Psoas muscle (tissue), 8 donors: ENCODE measurements around the gene UBAP2. TPM values are rescaled to one million over a fixed set of nuclear protein-coding genes. Genes with fewer than 3 reads are reported as not detected.

ENCODE experiments used
- ATAC-seq, 4 donors: fragments of 200-7000 bp; cut with Tn5 transposase; one replicate each; pipeline ENCODE4 v1.9.1; 2020; ENCODE audit warnings: moderate library complexity in 3 of 4, mild to moderate bottlenecking in 2 of 4
- DNase-seq, 2 donors: peaks; one replicate each; pipeline ENCODE4 v3.0.0-alpha.2; 2020
- H3K27ac ChIP-seq: fragments of 200-600 bp; one replicate; pipeline ENCODE4 v1.8.0; 2022
- H3K27me3 ChIP-seq, 3 donors: fragments of 200-600 bp in 1 of 3; one replicate each; pipeline versions ENCODE4 v1.6.1 to v1.8.0; 2013 to 2022; ENCODE audit warnings: low read length in 2 of 3, mild to moderate bottlenecking in 2 of 3, moderate library complexity in 1 of 3; ENCODE audit not compliant: insufficient read depth in 3 of 3
- H3K36me3 ChIP-seq, 2 donors: fragments of 200-600 bp in 1 of 2; one replicate each; pipeline versions ENCODE4 v1.6.1 to v1.8.0; 2013 to 2022; ENCODE audit warnings: low read depth in 1 of 2, mild to moderate bottlenecking in 1 of 2, moderate library complexity in 1 of 2; ENCODE audit not compliant: insufficient read depth in 1 of 2
- H3K4me1 ChIP-seq: fragments of 200-600 bp; one replicate; pipeline ENCODE4 v1.8.0; 2022
- H3K4me3 ChIP-seq: fragments of 200-600 bp; one replicate; pipeline ENCODE4 v1.8.0; 2022; ENCODE audit warnings: mild to moderate bottlenecking
- H3K9me3 ChIP-seq: fragments of 200-600 bp; one replicate; pipeline ENCODE4 v1.8.0; 2022
- WGBS, 3 donors: extraction: QIAGEN DNeasy Blood & Tissue Kit; methylation state at CpG; one replicate each; pipeline versions ENCODE4 v1.1.6 to v1.1.7; 2013; 5-methylcytosine and 5-hydroxymethylcytosine counted together
- intact Hi-C, 2 donors: fragments of 100-400 bp; cut with DNase I; formaldehyde crosslinking; loops; one replicate each; pipeline versions ENCODE4 v1.11.0 to v1.14.2; 2022
- polyA plus RNA-seq, 3 donors: library from polyadenylated mRNA; stranded (reverse); fragments of 200-250 nt; gene quantifications; one replicate each; pipeline ENCODE4 v1.2.3, GENCODE V29; 2013
- total RNA-seq, 4 donors: library from RNA; stranded (reverse); fragmentation: NEBNext Ultra II Directional in 2 of 4; extraction: Animal tissue kit (Norgen Biotek cat#: 25700) in 2 of 4; gene quantifications; one replicate each; pipeline versions ENCODE4 v1.2.1 to v1.2.4, GENCODE V29; 2021 to 2023
- TF ChIP-seq, protein P1 (sequence below): fragments of 200-600 bp; IDR thresholded peaks from one replicate; pipeline ENCODE4 v1.8.0; 2022; ENCODE audit warnings: antibody characterized with exemption
- donor health status: healthy with polysubstance abuse.
- donor health status: DM: no; HTN: no; CAD: no; lungs with moderate emphysema.
- donor health status: Bipolar disorder and iron deficiency.
- donor health status: healthy.
- donor health status: DM: yes; HTN: yes; CAD: no.
- donor health status: DM: no; HTN: no; CAD: no.
- donor health status: DM: no; HTN: no; CAD: no.
- donor health status: DM: yes; HTN: yes; CAD: no.

UBAP2 gene
- total and polyA plus RNA-seq, 7 donors = 14.4 to 46.3 (median 31.5) TPM

GRCh38 chr9:34072410-34072809, 23.7 kb upstream of the UBAP2 start:
- no peaks in the 10 kb centered on the region for H3K9me3 ChIP-seq
- intact Hi-C loops = loop anchor here (5.0 to 10.0 kb wide), 4 partner anchors 50 to 258 kb away; partner anchors contain the start of gene UBE2R2 (in 1 of the 2)

GRCh38 chr9:34070606-34071324, 22.1 kb upstream of the UBAP2 start:
- 45 to 60% (median 49%) methylated on average over 5 of the region's 5 CpGs for WGBS, 3 donors

More at GRCh38 chr9:34072410-34072809, 23.7 kb upstream of the UBAP2 start:
- H3K4me3 ChIP-seq = no peak overlapping the region
- peaks cover 30% of the 10 kb centered on the region for H3K4me1 ChIP-seq
- 67 to 88% (median 72%) methylated on average over 2 of the region's 2 CpGs for WGBS, 3 donors
- H3K27me3 ChIP-seq = no peaks in the 10 kb centered on the region
- TF ChIP-seq, protein P1, sequence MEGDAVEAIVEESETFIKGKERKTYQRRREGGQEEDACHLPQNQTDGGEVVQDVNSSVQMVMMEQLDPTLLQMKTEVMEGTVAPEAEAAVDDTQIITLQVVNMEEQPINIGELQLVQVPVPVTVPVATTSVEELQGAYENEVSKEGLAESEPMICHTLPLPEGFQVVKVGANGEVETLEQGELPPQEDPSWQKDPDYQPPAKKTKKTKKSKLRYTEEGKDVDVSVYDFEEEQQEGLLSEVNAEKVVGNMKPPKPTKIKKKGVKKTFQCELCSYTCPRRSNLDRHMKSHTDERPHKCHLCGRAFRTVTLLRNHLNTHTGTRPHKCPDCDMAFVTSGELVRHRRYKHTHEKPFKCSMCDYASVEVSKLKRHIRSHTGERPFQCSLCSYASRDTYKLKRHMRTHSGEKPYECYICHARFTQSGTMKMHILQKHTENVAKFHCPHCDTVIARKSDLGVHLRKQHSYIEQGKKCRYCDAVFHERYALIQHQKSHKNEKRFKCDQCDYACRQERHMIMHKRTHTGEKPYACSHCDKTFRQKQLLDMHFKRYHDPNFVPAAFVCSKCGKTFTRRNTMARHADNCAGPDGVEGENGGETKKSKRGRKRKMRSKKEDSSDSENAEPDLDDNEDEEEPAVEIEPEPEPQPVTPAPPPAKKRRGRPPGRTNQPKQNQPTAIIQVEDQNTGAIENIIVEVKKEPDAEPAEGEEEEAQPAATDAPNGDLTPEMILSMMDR = no peak
- H3K27ac ChIP-seq = peak overlapping the region; percentile 86
- ATAC-seq (peak in 2 of 4 donors; percentile 2 to 62), DNase-seq (no peak)
- H3K36me3 ChIP-seq = no peaks in the 10 kb centered on the region

GRCh38 chr9:34069831-34070230, 21.1 kb upstream of the UBAP2 start:
- TF ChIP-seq, protein P1 = no peak
- Histone ChIP-seq H3K27ac (no peak overlapping the region), H3K9me3 (no peaks in the 10 kb centered on the region), H3K36me3 (no peaks in the 10 kb centered on the region), H3K4me3 (no peak overlapping the region), H3K4me1 (peaks cover 30% of the 10 kb centered on the region), H3K27me3 (no peaks in the 10 kb centered on the region)
- intact Hi-C loops = loop anchor here (2.0 to 10.0 kb wide), 5 partner anchors 17 to 255 kb away; partner anchors contain the start of gene UBE2R2 (in 1 of the 2)
- WGBS, 3 donors = 75 to 87% (median 79%) methylated on average over 6 of the region's 6 CpGs
- ATAC-seq (no peak), DNase-seq (no peak)

More at GRCh38 chr9:34070606-34071324, 22.1 kb upstream of the UBAP2 start:
- no peaks in the 10 kb centered on the region for H3K27me3 ChIP-seq
- DNase-seq (no peak), ATAC-seq (peak in 3 of 4 donors; percentile 38 to 53 (median 42))
- peaks cover 30% of the 10 kb centered on the region for H3K4me1 ChIP-seq
- TF ChIP-seq, protein P1 = no peak
- H3K9me3 ChIP-seq = no peaks in the 10 kb centered on the region
- H3K27ac ChIP-seq = peak overlapping the region; percentile 86
- H3K36me3 ChIP-seq = no peaks in the 10 kb centered on the region
- intact Hi-C loops = loop anchor here (5.0 to 10.0 kb wide), 4 partner anchors 48 to 256 kb away; partner anchors contain the start of gene UBE2R2 (in 1 of the 2)
- no peak overlapping the region for H3K4me3 ChIP-seq

- TF ChIP-seq, protein P1 = no peak
- Histone ChIP-seq H3K27me3 (no peaks in the 10 kb centered on the region), H3K9me3 (no peaks in the 10 kb centered on the region), H3K4me3 (no peak overlapping the region), H3K36me3 (no peaks in the 10 kb centered on the region), H3K4me1 (peaks cover 3% of the 10 kb centered on the region), H3K27ac (no peak overlapping the region)
- WGBS, 3 donors = 72 to 86% (median 78%) methylated on average over 3 of the region's 3 CpGs
- intact Hi-C loops = no loop called here
- no peak for DNase-seq
- ATAC-seq = no peak
Observed at GRCh38 chr9:34065541-34065940, 16.9 kb upstream of the UBAP2 start.
